Stimulated activated naive CD4-positive, alpha-beta T cell treated with Interleukin-2 at 50 U/mL for 16 hours (primary cell): ENCODE results near the gene FYB2.

Experiments used
- DNase-seq: peaks from one replicate; lab custom pipeline; 2025; lab: John Stamatoyannopoulos, UW

Gene FYB2

DNA sequence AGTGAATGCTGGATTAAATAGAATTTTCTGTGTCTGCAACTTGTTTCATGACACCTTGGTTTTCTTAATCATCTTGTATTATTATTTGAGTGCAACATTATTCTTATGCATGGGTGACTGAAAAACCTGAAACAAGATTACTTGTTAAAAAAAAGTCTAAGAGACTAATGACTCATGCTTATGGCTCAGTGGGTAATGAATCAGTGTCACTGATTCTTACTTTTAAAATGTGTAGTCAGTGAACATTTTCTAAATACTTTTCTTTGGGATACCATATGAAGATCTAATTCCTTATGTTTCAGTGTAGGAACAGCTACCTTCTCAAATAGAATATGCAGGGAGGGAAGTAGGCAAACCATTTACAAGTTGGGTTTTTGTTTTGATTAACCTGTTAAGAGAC, 108.6 kb downstream of the FYB2 start:
- no peak for DNase-seq

DNA sequence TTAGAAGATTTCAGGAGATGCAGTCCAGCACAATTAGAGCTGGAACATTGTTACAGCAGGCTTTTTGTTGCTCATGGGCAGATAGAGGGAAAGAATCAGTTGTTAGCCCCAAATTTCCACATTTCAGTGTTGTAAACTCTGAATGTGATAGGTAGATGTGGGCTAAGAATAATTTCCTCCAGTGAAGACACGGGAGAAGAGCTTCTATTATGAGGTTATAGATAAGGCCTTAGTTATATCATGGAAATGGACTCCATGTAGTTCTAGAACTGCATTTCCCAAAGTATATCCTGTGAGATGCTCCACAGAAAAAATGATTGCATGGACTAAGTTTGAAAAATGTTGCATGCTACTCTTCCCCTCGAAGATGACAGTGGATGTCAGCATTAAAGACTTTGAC, 109.2 kb downstream of the FYB2 start:
- DNase-seq = no peak

DNA sequence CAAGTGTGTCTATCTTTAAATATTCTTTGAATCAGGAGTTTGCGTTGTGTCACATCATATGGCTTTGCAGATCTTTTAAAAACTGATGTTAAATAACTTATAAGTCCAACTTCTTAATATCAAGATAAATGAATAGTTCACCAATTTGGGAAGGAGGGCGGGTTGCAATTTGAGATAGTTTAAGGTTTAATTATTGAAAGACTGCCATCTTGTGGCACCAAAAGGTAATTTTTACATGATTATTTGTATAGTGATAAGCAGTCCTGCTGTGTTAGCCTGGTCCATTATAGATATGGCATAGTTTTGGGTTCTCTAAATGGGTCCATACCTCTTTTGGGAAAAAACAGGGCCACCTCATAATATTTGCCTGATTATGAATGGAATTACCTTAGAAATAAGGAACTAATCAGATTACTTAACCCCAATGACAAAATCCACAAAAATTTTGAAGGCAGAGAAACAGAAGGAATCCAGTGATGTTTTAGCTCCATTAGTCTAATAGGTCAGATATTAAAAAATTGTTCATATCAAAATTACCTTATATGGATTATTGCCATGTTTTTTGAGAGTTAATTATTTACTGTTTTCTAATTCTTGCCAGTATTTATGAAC, 109.8 kb downstream of the FYB2 start:
- no peak for DNase-seq

DNA sequence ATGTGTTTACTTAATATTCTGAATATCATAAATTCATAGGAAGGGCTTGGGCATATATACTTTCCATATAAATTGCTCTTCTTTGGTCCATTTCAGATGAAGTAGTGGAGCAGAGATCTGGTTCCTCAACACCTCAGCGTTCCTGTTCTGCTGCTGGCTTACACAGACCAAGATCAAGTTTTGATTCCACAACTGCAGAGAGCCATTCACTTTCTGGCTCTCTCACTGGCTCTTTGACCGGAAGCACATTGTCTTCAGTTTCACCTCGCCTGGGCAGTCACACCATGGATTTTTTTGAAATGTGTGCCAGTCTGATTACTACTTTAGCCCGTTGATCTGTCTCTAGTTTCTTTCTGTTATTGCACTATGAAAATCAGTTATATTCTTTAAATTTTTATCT, 111.8 kb downstream of the FYB2 start:
- no peak for DNase-seq

DNA sequence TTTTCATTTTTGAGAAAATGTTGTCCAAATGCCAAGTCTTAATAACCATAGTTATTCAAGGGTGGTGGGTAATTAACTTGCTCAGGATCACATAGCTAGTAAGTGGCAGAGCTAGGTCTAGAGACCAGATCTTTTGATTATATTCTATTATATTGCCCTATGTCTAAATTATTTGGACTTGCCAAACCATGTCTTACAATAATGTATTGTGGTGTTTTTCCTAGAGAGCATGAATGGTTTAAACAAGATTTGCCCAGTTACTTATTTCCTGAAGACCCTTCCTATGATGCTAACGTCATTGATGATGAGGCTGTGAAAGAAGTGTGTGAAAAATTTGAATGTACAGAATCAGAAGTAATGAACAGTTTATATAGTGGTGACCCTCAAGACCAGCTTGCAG, 115.5 kb downstream of the FYB2 start:
- no peak for DNase-seq

DNA sequence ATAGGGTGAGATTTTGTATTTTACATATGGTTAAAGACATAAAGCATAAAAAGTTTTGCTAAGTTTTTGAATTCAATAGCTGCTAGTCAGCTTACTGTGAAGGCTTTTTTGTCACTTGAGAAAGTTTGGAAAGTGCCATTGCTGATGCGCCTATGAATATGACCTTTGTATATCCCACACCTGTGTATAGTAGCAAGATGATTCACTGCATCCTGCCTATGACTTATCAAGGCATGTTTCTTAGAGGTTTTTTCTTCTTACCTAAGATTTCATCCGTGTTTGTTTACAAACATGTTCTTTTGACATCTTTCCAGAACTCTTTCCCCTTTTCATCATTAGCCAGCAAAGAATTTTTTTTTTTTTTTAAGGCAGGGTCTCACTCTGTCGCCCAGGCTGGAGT, 122.5 kb downstream of the FYB2 start:
- no peak for DNase-seq

DNA sequence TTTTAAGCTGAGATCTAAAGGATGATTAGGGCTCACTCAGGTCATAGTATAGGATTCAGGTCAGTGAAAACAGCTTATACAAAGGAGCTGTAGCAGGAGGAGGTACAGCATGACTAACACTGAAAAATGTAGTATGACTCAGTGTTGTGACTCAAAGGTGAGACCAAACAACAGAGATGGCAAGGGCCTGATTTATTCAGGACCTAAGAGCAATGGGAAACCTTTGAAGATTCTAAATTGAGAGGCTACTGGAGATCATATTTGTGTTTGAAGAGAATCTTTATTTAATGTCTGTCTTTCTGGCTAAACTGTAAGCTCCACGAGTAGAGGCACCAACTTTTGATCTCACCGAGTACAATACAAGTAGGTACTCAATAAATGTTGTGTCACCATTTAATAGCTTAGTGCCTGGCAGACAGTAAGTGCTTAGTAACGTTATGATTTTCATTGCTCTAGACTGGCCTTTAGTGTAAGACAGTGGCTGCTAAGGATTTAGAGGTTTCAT, 130.6 kb downstream of the FYB2 start:
- DNase-seq = no peak

DNA sequence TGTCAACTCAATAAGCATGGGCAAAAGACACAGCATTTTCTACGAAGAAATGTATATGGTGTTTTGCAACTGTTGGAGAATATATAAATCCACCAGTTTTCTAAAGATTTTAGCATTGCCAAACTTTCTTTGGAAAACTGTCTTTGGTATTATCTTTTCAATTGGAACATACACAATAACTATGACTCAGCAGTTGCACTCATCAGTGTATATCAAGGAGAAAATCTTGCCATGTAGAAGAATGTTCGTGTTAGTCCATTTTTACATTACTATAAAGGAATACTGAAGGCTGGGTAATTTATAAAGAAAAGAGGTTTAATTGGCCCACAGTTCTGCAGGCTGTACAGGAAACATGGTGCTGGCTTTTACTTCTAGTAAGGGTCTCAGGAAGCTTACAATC, 133.0 kb downstream of the FYB2 start:
- no peak for DNase-seq

DNA sequence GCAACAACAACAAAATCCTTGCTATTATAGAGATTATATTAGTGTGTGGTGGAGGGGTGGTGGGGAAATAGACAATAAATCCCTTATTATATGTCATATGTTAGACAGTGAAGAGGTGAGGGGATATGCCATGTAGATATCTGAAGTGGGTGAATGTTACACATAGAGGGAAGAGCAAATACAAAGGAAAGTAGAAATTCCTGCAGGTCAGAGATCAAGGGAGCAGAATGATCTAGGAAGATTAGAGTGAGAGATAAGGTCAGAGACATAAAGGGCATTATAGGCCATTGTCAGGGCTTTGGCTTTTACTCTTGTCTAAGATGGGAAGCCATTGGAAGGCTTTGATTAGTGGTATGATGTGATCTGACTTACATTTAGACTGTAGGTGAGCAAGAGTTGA, 135.6 kb downstream of the FYB2 start:
- DNase-seq = no peak

DNA sequence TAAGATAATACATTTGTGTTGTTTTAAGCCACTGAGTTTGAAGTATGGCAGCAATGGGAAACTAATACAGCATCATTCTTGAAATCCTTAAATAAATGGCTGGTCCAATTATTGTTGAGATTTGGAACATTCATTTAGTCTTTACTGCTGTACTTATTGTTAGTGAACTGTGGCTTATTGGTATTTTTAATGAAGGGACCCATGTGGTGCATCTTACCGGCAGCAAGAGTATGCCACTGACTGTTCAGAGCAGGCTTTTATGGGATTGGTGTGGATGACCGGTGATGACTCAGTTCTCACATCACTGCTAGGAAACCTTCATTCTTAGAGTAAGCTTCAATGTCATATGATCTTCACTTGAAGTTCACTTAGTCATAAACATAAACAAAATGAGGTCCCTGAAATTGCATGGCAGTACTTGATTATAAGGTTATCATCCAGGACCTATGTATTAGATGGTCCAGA, 142.6 kb downstream of the FYB2 start:
- DNase-seq = no peak

DNA sequence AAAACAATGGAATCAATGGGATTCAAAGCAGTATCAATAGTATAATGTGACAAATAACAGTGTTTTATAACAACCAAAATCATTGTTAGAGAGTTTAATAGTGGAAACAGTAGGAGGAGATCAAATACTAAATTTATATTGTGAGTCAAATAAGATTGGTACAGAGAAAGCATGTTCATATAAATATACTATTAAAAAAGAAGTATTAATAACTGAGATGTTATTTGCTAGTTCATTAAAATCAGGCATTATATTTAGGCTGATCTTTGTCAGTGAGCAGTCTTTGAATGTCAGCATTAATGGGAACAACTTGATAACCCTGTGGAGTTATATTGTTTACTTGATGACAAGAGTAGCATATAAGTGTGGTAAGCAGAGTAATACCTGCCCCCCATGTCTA, 143.4 kb downstream of the FYB2 start:
- no peak for DNase-seq

DNA sequence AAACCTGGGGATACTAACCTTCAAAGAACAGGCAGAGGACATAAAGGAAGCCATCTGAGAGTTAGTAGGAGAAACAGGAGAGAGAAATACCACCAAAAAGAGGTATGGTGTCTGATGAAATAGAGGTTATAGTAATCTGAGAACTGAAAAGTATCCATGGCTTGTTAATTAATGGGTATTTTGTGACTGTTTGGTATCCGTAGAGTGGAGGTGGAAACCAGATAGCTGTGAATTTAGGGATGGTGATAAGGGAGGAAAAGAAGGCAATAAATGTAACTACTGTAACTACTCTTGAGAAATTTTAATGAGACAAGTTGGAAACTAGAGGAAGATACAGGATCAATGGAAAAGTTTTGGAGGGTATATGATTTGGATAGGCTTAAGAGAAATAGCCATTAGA, 146.6 kb downstream of the FYB2 start:
- DNase-seq = no peak

DNA sequence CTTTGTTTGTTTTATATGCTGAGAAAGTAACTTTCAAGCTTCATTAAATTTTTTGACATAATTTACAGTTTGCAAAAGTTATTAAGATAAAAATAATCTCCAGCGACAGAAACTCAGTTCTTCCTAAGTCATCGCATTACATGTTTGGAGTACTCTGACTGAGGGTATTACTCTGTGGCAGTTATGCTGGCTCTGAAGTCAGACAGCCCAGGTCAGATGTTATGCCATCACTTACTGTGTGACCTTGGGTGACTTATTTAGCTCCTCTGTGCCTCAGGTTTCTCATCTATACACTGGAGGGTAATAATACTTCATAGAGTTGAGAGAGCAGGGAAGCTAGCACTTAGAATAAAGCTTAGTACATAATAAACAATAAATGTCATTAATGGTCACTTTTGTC, 147.7 kb downstream of the FYB2 start:
- no peak for DNase-seq

DNA sequence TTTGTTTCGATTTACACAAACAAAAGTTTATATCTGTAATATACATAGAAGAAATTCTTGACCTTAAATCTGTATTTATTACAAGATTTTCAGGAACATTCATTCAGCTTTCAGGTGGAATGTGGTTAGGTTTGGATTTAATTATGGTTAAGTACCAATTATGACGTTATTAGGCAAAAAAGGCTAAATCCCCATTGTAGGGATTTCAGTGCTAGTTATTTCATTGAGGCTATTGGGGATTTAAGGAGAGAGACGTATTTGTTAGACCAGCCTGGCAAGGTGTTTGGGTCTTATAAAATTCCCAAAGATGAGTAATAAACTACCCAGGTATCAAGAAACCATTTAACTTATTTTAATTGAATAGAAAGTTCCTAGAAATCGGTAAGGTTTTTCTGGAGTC, 148.1 kb downstream of the FYB2 start:
- no peak for DNase-seq

DNA sequence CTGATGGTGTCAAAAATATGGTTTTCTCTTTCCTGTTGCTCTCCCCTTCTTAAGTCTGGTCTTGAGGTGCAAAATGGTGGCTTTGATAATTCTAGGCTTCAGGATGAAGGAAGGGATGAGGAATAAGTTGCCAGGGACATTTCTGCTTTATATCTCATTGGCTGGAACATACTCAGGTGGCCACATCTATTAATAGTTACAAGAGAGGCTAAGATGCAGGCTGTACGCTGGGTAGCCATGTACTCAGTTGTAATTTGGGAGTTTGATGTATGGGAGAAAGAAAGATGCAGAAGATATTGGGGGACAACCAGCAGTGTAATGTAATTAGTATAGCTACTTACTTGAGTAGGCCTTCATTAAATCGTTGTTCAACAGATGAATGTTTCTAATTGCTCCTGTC, 148.9 kb downstream of the FYB2 start:
- no peak for DNase-seq
